Neuronal stem cell (in vitro differentiated cells): ENCODE results near the gene ACTN1.

Experiments used
- DNase-seq: peaks from one replicate; pipeline ENCODE4 v3.0.0-alpha.2; 2013; ENCODE audit warnings: low spot score
- H2AFZ ChIP-seq: one replicate; pipeline ENCODE4 v1.6.1; 2013; ENCODE audit warnings: mild to moderate bottlenecking, low read length, inconsistent platforms
- H2AK5ac ChIP-seq: 2 replicates; pipeline ENCODE4 v1.6.1; 2013; ENCODE audit warnings: low read depth, mild to moderate bottlenecking, inconsistent platforms, low read length, moderate library complexity, mixed read lengths
- H2BK120ac ChIP-seq: 2 replicates; pipeline ENCODE4 v1.6.1; 2013; ENCODE audit warnings: low read depth, mild to moderate bottlenecking, inconsistent platforms, low read length, moderate library complexity, mixed read lengths
- H2BK12ac ChIP-seq: one replicate; pipeline ENCODE4 v1.6.1; 2013; ENCODE audit warnings: low read length, inconsistent platforms
- H2BK15ac ChIP-seq: 2 replicates; pipeline ENCODE4 v1.6.1; 2013; ENCODE audit warnings: mild to moderate bottlenecking, low read length, inconsistent platforms, mixed read lengths
- H2BK5ac ChIP-seq: one replicate; pipeline ENCODE4 v1.6.1; 2013; ENCODE audit warnings: inconsistent platforms, mild to moderate bottlenecking, low read length, moderate library complexity
- H3K14ac ChIP-seq: one replicate; pipeline ENCODE4 v1.6.1; 2013; ENCODE audit warnings: low read length, inconsistent platforms
- H3K18ac ChIP-seq: 2 replicates; pipeline ENCODE4 v1.6.1; 2013; ENCODE audit warnings: low read length, inconsistent platforms
- H3K23ac ChIP-seq: 2 replicates; pipeline ENCODE4 v1.6.1; 2013; ENCODE audit warnings: low read depth, mild to moderate bottlenecking, mixed read lengths, low read length, inconsistent platforms; ENCODE audit not compliant: poor library complexity
- H3K27ac ChIP-seq: replicated peaks from 3 replicates; pipeline ENCODE4 v1.5.1; 2013; ENCODE audit warnings: low read length, inconsistent platforms
- H3K27me3 ChIP-seq, 3 experiments: 2 replicates each; pipeline ENCODE4 v1.6.1; 2013; ENCODE audit warnings: low read length in 3 of 3, mild to moderate bottlenecking in 2 of 3, inconsistent platforms in 1 of 3, low read depth in 1 of 3, mixed read lengths in 1 of 3, moderate library complexity in 1 of 3; ENCODE audit not compliant: control insufficient read depth in 3 of 3, insufficient read depth in 3 of 3
- H3K36me3 ChIP-seq, 2 donors: replicated peaks in 1 of 2; 2 replicates each; pipeline ENCODE4 v1.6.1; 2013; ENCODE audit warnings: low read length in 2 of 2; ENCODE audit not compliant: control insufficient read depth in 2 of 2, insufficient read depth in 2 of 2
- H3K4ac ChIP-seq: 2 replicates; pipeline ENCODE4 v1.6.1; 2013; ENCODE audit warnings: inconsistent platforms, mild to moderate bottlenecking, low read length, moderate library complexity
- H3K4me1 ChIP-seq, 2 donors: 1 replicate in 1 of 2; 2 replicates in 1 of 2; pipeline ENCODE4 v1.6.1; 2013; ENCODE audit warnings: low read length in 2 of 2, low read depth in 1 of 2; ENCODE audit not compliant: control insufficient read depth in 2 of 2, insufficient read depth in 1 of 2
- H3K4me2 ChIP-seq: one replicate; pipeline ENCODE4 v1.6.1; 2013; ENCODE audit warnings: mild to moderate bottlenecking, low read length, inconsistent platforms; ENCODE audit not compliant: insufficient read depth, poor library complexity, severe bottlenecking
- H3K4me3 ChIP-seq, 2 donors: 2 replicates each; pipeline ENCODE4 v1.5.1; 2013; ENCODE audit warnings: low read length in 2 of 2, mild to moderate bottlenecking in 2 of 2, inconsistent platforms in 1 of 2, moderate library complexity in 1 of 2
- H3K79me1 ChIP-seq: one replicate; pipeline ENCODE4 v1.6.1; 2013; ENCODE audit warnings: low read depth, mild to moderate bottlenecking, inconsistent platforms, low read length, moderate library complexity
- H3K9ac ChIP-seq: one replicate; pipeline ENCODE4 v1.6.1; 2013; ENCODE audit warnings: mild to moderate bottlenecking, low read depth, low read length, inconsistent platforms; ENCODE audit not compliant: poor library complexity
- H3K9me3 ChIP-seq, 2 donors: replicated peaks in 1 of 2; 2 replicates each; pipeline versions ENCODE3 to v1.6.1; 2013; ENCODE audit warnings: low read length in 2 of 2, mild to moderate bottlenecking in 2 of 2, inconsistent platforms in 1 of 2, low read depth in 1 of 2, mixed read lengths in 1 of 2, moderate library complexity in 1 of 2; ENCODE audit not compliant: control insufficient read depth in 2 of 2, insufficient read depth in 1 of 2
- H4K8ac ChIP-seq: one replicate; pipeline ENCODE4 v1.6.1; 2013; ENCODE audit warnings: low read depth, mild to moderate bottlenecking, inconsistent platforms, low read length, moderate library complexity
- H4K91ac ChIP-seq: one replicate; pipeline ENCODE4 v1.6.1; 2013; ENCODE audit warnings: low read length, low read depth, mild to moderate bottlenecking, inconsistent platforms; ENCODE audit not compliant: poor library complexity
- WGBS, 2 donors: extraction: QIAGEN DNeasy Blood & Tissue Kit; methylation state at CpG; one replicate each; pipeline ENCODE4 v1.1.7; 2013; ENCODE audit warnings: missing lambda C conversion rate in 2 of 2, mixed read lengths in 1 of 2; ENCODE audit not compliant: insufficient read length in 2 of 2, insufficient replicate concordance in 1 of 2; ENCODE audit errors: extremely low coverage in 2 of 2; 5-methylcytosine and 5-hydroxymethylcytosine counted together

The ACTN1 gene

GRCh38 chr14:68908201-68908600, 70.9 kb downstream of the ACTN1 start:
- H3K18ac ChIP-seq = no peak overlapping the region
- H3K27ac ChIP-seq = no peak overlapping the region
- H3K27me3 ChIP-seq = no peaks in the 10 kb centered on the region
- peaks cover 7% of the 10 kb centered on the region for H3K79me1 ChIP-seq
- no peak overlapping the region for H2AFZ ChIP-seq
- no peak overlapping the region for H3K4ac ChIP-seq
- H3K9ac ChIP-seq = no peak overlapping the region
- H2BK12ac ChIP-seq = no peak overlapping the region
- no peak overlapping the region for H2AK5ac ChIP-seq
- H2BK15ac ChIP-seq = no peak overlapping the region
- no peak overlapping the region for H3K4me3 ChIP-seq
- no peak overlapping the region for H4K91ac ChIP-seq
- no peak overlapping the region for H3K4me2 ChIP-seq
- no peak overlapping the region for H3K14ac ChIP-seq
- no peak overlapping the region for H4K8ac ChIP-seq
- H2BK5ac ChIP-seq = no peak overlapping the region
- no peaks in the 10 kb centered on the region for H3K9me3 ChIP-seq
- H3K36me3 ChIP-seq = peaks cover 41 to 79% of the 10 kb centered on the region in 2 donors
- WGBS, 2 donors = no CpG with 5 or more reads among the region's 8 CpGs
- no peaks in the 10 kb centered on the region for H3K4me1 ChIP-seq
- H3K23ac ChIP-seq = no peak overlapping the region
- DNase-seq = no peak
- H2BK120ac ChIP-seq = no peak overlapping the region

- Histone ChIP-seq H4K91ac (no peak overlapping the region), H4K8ac (no peak overlapping the region), H3K27me3 (no peaks in the 10 kb centered on the region), H2BK15ac (no peak overlapping the region), H2AK5ac (no peak overlapping the region), H3K18ac (no peak overlapping the region), H3K36me3 (peaks cover 47 to 89% of the 10 kb centered on the region in 2 donors), H3K4me1 (no peaks in the 10 kb centered on the region), H3K4me3 (no peak overlapping the region), H3K9ac (no peak overlapping the region), H2BK120ac (no peak overlapping the region), H3K14ac (peak overlapping the region; percentile 17), H2BK5ac (no peak overlapping the region), H2AFZ (no peak overlapping the region), H3K79me1 (peaks cover 5% of the 10 kb centered on the region), H3K27ac (no peak overlapping the region), H2BK12ac (no peak overlapping the region), H3K23ac (no peak overlapping the region), H3K4ac (no peak overlapping the region), H3K4me2 (no peak overlapping the region), H3K9me3 (no peaks in the 10 kb centered on the region)
- no peak for DNase-seq
- no CpG with 5 or more reads among the region's 5 CpGs for WGBS, 2 donors
Measured at GRCh38 chr14:68906439-68906838, 72.7 kb downstream of the ACTN1 start.

GRCh38 chr14:68905107-68905895, 73.8 kb downstream of the ACTN1 start:
- Histone ChIP-seq H3K4me3 (no peak overlapping the region), H2BK120ac (no peak overlapping the region), H3K27me3 (no peaks in the 10 kb centered on the region), H3K4me1 (no peaks in the 10 kb centered on the region), H2BK15ac (no peak overlapping the region), H3K18ac (no peak overlapping the region), H3K4ac (no peak overlapping the region), H3K27ac (no peak overlapping the region), H2BK12ac (no peak overlapping the region), H4K91ac (no peak overlapping the region), H3K9ac (no peak overlapping the region), H4K8ac (no peak overlapping the region), H2AK5ac (no peak overlapping the region), H3K23ac (no peak overlapping the region), H3K9me3 (no peaks in the 10 kb centered on the region), H2BK5ac (no peak overlapping the region), H3K14ac (no peak overlapping the region), H3K36me3 (peaks cover 54 to 88% of the 10 kb centered on the region in 2 donors), H3K79me1 (peaks cover 5% of the 10 kb centered on the region), H2AFZ (no peak overlapping the region), H3K4me2 (no peak overlapping the region)
- WGBS, 2 donors = no CpG with 5 or more reads among the region's 16 CpGs
- DNase-seq = no peak

GRCh38 chr14:68902357-68902756, 76.7 kb downstream of the ACTN1 start:
- Histone ChIP-seq H3K4ac (no peak overlapping the region), H3K4me2 (no peak overlapping the region), H2AFZ (no peak overlapping the region), H2BK120ac (no peak overlapping the region), H3K9me3 (peaks cover 0 to 2% of the 10 kb centered on the region in 2 donors), H3K23ac (no peak overlapping the region), H3K4me1 (no peaks in the 10 kb centered on the region), H2BK12ac (no peak overlapping the region), H3K27ac (no peak overlapping the region), H3K27me3 (no peaks in the 10 kb centered on the region), H2AK5ac (no peak overlapping the region), H3K9ac (peak overlapping the region; percentile 18), H4K8ac (no peak overlapping the region), H4K91ac (no peak overlapping the region), H3K14ac (no peak overlapping the region), H3K4me3 (no peak overlapping the region), H2BK15ac (no peak overlapping the region), H2BK5ac (no peak overlapping the region), H3K36me3 (peaks cover 58 to 91% of the 10 kb centered on the region in 2 donors), H3K18ac (no peak overlapping the region), H3K79me1 (peaks cover 13% of the 10 kb centered on the region)
- DNase-seq = no peak
- no CpG with 5 or more reads among the region's 14 CpGs for WGBS, 2 donors
